ENCODE measurements around the gene ZNF462. TPM values are rescaled to one million over a fixed set of nuclear protein-coding genes. Genes with fewer than 3 reads are reported as not detected.
A peak's percentile ranks its signal among the peaks of the same experiment; 100 is the strongest.

ZNF462 gene
- total RNA-seq, 1 experiment from 2014 or later = 121 TPM

- POLR2A ChIA-PET = interaction anchor here (1.1 kb wide), 3 partner anchors 30 to 75 kb away, joined by 3 to 5 read pairs (median 3); no protein-coding TSS in a partner anchor
- DNase-seq (ENCODE audit: low spot score) (peak; percentile 78), ATAC-seq (peak; percentile 54)
- Mint-ChIP-seq H3K4me1 (peaks cover 26% of the 10 kb centered on the region), H3K36me3 (peaks cover 3% of the 10 kb centered on the region), H3K27ac (peak overlapping the region; percentile 91), H3K4me3 (peak overlapping the region; percentile 99), H3K9me3 (no peaks in the 10 kb centered on the region), H3K27me3 (ENCODE audit: low read depth) (no peaks in the 10 kb centered on the region)
- CTCF ChIA-PET = interaction anchor here (0.8 kb wide), 1 partner anchor 576 kb away, joined by 3 read pairs; no protein-coding TSS in a partner anchor
- TF ChIP-seq SMAD4 (CRISPR knock-in tag; IDR thresholded peaks at IDR 0.05) (no peak), GRHL2 (CRISPR knock-in tag; IDR thresholded peaks at IDR 0.05; ENCODE audit: insufficient replicate concordance, severe bottlenecking) (no peak), ZNF263 (CRISPR knock-in tag; IDR thresholded peaks at IDR 0.05; ENCODE audit: low read depth) (no peak), IRF2 (CRISPR knock-in tag; IDR thresholded peaks at IDR 0.05; ENCODE audit: borderline replicate concordance, low read depth) (no peak), MAX (CRISPR knock-in tag; IDR thresholded peaks at IDR 0.05) (peak; percentile 41; the same call in 1 of the 2 replicates), ZNF425 (CRISPR knock-in tag; conservative IDR thresholded peaks at IDR 0.05) (no peak), CBFB (CRISPR knock-in tag; IDR thresholded peaks at IDR 0.05; ENCODE audit: low read depth) (no peak; the same call in 1 of the 2 replicates), ZNF219 (CRISPR knock-in tag; IDR thresholded peaks at IDR 0.05; ENCODE audit: borderline replicate concordance) (no peak), ZBTB43 (CRISPR knock-in tag; IDR thresholded peaks at IDR 0.05) (0 out of 2 replicates have a peak, but pooled peaks have one; percentile 54), CTCF (IDR thresholded peaks at IDR 0.05) (no peak), ZNF512 (CRISPR knock-in tag; IDR thresholded peaks at IDR 0.05; ENCODE audit: borderline replicate concordance) (no peak), PRDM15 (CRISPR knock-in tag; IDR thresholded peaks at IDR 0.05) (peak; percentile 53), CREM (CRISPR knock-in tag; IDR thresholded peaks at IDR 0.05) (no peak), CREB1 (CRISPR knock-in tag; IDR thresholded peaks at IDR 0.05) (no peak), AFF4 (CRISPR knock-in tag; IDR thresholded peaks at IDR 0.05; ENCODE audit: borderline replicate concordance) (no peak; the same call in 1 of the 2 replicates), ZNF416 (CRISPR knock-in tag; IDR thresholded peaks at IDR 0.05) (no peak)
Observed at GRCh38 chr9:106859957-106860720, 2.8 kb upstream of the ZNF462 start.
